K562 (cell line): Measurements from ENCODE around the gene DAPK1. TPM values are rescaled to one million over a fixed set of nuclear protein-coding genes. Genes with fewer than 3 reads are reported as not detected.

Source experiments
- ATAC-seq: fragments of 200-7000 bp; cut with Tn5 transposase; 3 replicates; pipeline ENCODE4 v1.9.1; 2020; ENCODE audit warnings: moderate library complexity
- BruUV-seq: library from RNA; stranded (reverse); fragments of 400-500 nt; replicated peaks from 2 replicates; lab custom pipeline; 2021; lab: Mats Ljungman, UMichigan
- CTCF ChIA-PET: fragments of 300-600 bp; formaldehyde crosslinking; extraction: SDS; loops from one replicate; lab custom pipeline; 2021; ENCODE audit warnings: low intra/inter-chr PET ratio; lab: Yijun Ruan, JAX
- POLR2A ChIA-PET: fragments of 300-600, 350-650 bp; sonication (Branson Sonifier 250); formaldehyde crosslinking; extraction: SDS; loops from one replicate; lab custom pipeline; 2021; ENCODE audit warnings: antibody characterized with exemption, inconsistent platforms; lab: Yijun Ruan, JAX
- DNase-seq, 4 experiments: peaks; one replicate each; pipeline versions ENCODE4 v3.0.0 to v3.0.0-alpha.2; 2011 to 2018; ENCODE audit warnings: low spot score in 3 of 4, mixed read lengths in 3 of 4; ENCODE audit errors: extremely low read depth in 1 of 4
- FAIRE-seq: peaks from 2 replicates; lab custom pipeline; 2011; peaks lifted over from hg19 to GRCh38; lab: Jason Lieb, UNC
- H2AFZ ChIP-seq: 2 replicates; pipeline ENCODE4 v1.6.0; 2011; ENCODE audit warnings: low read depth, low read length, control low read depth, inconsistent platforms
- H3K27ac ChIP-seq: fragments of 200-600 bp; 3 replicates; pipeline ENCODE4 v1.8.0; 2011; ENCODE audit warnings: low read depth, mild to moderate bottlenecking, control low read depth, inconsistent platforms, low read length, moderate library complexity, mixed read lengths; ENCODE audit errors: extremely low read depth
- H3K27me3 ChIP-seq, 2 experiments: fragments of 300-600 bp in 1 of 2; 2 replicates in 1 of 2; 3 replicates in 1 of 2; pipeline versions ENCODE4 v1.6.0 to v1.8.0; 2011; ENCODE audit warnings: inconsistent platforms in 2 of 2, low read length in 2 of 2, mild to moderate bottlenecking in 1 of 2, mixed read lengths in 1 of 2, moderate library complexity in 1 of 2; ENCODE audit not compliant: control insufficient read depth in 2 of 2, insufficient read depth in 2 of 2
- H3K36me3 ChIP-seq: fragments of 300-600 bp; 3 replicates; pipeline ENCODE4 v1.8.0; 2011; ENCODE audit warnings: mild to moderate bottlenecking, low read length, inconsistent platforms; ENCODE audit not compliant: control insufficient read depth, insufficient read depth
- H3K4me1 ChIP-seq, 2 experiments: fragments of 200-600 bp in 1 of 2; replicated peaks in 1 of 2; 2 replicates in 1 of 2; 3 replicates in 1 of 2; pipeline versions ENCODE4 v1.5.1 to v1.8.0; 2011; ENCODE audit warnings: inconsistent platforms in 2 of 2, low read length in 2 of 2, mild to moderate bottlenecking in 1 of 2, mixed read lengths in 1 of 2, moderate library complexity in 1 of 2; ENCODE audit not compliant: control insufficient read depth in 2 of 2, insufficient read depth in 2 of 2
- H3K4me2 ChIP-seq: 2 replicates; pipeline ENCODE4 v1.6.1; 2011; ENCODE audit warnings: low read length, control low read depth, inconsistent platforms, mixed read lengths; ENCODE audit not compliant: insufficient read depth
- H3K4me3 ChIP-seq: fragments of 200-600 bp; sonication (generic), shearing (Covaris generic); 2 replicates; pipeline ENCODE4 v1.5.1; 2016; ENCODE audit warnings: control low read depth, inconsistent platforms
- H3K79me2 ChIP-seq: fragments of 200-600 bp; 3 replicates; pipeline ENCODE4 v1.8.0; 2011; ENCODE audit warnings: low read length, inconsistent platforms; ENCODE audit not compliant: control insufficient read depth, insufficient read depth
- H3K9ac ChIP-seq, 2 experiments: 2 replicates each; pipeline versions ENCODE4 v1.6.0 to v1.6.1; 2011; ENCODE audit warnings: low read depth in 2 of 2, low read length in 2 of 2, control low read depth in 1 of 2, inconsistent platforms in 1 of 2, mild to moderate bottlenecking in 1 of 2, mixed read lengths in 1 of 2; ENCODE audit not compliant: insufficient read depth in 1 of 2
- H3K9me1 ChIP-seq: one replicate; pipeline ENCODE4 v1.6.0; 2011; ENCODE audit warnings: inconsistent platforms, mild to moderate bottlenecking, low read length, moderate library complexity; ENCODE audit not compliant: control insufficient read depth, insufficient read depth
- H3K9me3 ChIP-seq: replicated peaks from 2 replicates; pipeline ENCODE4 v1.5.1; 2011; ENCODE audit warnings: low read depth, low read length, inconsistent platforms; ENCODE audit not compliant: control insufficient read depth, insufficient read depth
- H4K20me1 ChIP-seq: replicated peaks from 2 replicates; pipeline ENCODE4 v1.6.1; 2011; ENCODE audit warnings: low read length, inconsistent platforms, mixed read lengths; ENCODE audit not compliant: control insufficient read depth, insufficient read depth
- ADNP ChIP-seq: fragments of 200-800 bp; sonication (Bioruptor generic); IDR thresholded peaks from 2 replicates; pipeline ENCODE4 v1.6.1; 2016; ENCODE audit warnings: missing genetic modification characterization, missing compliant biosample characterization
- BCOR ChIP-seq: fragments of 450-650 bp; IDR thresholded peaks from 2 replicates; pipeline ENCODE4 v1.6.1; 2016
- CHD4 ChIP-seq: fragments of 200-600 bp; sonication (generic); IDR thresholded peaks from 3 replicates; pipeline ENCODE4 v1.6.1; 2012; ENCODE audit warnings: low read depth, mild to moderate bottlenecking, mixed read lengths, low read length, inconsistent platforms; ENCODE audit not compliant: insufficient read depth, insufficient replicate concordance, poor library complexity, severe bottlenecking
- DACH1 ChIP-seq: fragments of 450-650 bp; IDR thresholded peaks from 2 replicates; pipeline ENCODE4 v1.6.1; 2018; ENCODE audit not compliant: partially characterized antibody
- EP300 ChIP-seq: IDR thresholded peaks from 2 replicates; pipeline ENCODE4 v1.6.1; 2012; ENCODE audit warnings: low read length, improper control_type of control experiment
- FOSL1 ChIP-seq: fragments of 200-800 bp; sonication (Bioruptor generic); conservative IDR thresholded peaks from 2 replicates; pipeline ENCODE4 v1.6.1; 2016; ENCODE audit warnings: missing genetic modification characterization, missing compliant biosample characterization
- HNRNPH1 ChIP-seq: fragments of 200-400 bp; formaldehyde crosslinking; optimal IDR thresholded peaks from 2 replicates; pipeline ENCODE3; 2017; ENCODE audit warnings: low read depth, mild to moderate bottlenecking, low read length, moderate library complexity
- KDM1A ChIP-seq, 2 experiments: fragments of 450-650 bp; IDR thresholded peaks; 2 replicates each; pipeline ENCODE4 v1.6.1; 2016; ENCODE audit warnings: mild to moderate bottlenecking in 2 of 2
- RAD21 ChIP-seq, 2 experiments: fragments of 250-450 bp in 1 of 2; fragments of 450-650 bp in 1 of 2; sonication (Bioruptor Pico) in 1 of 2; formaldehyde crosslinking in 1 of 2; IDR thresholded peaks in 1 of 2; conservative IDR thresholded peaks in 1 of 2; 2 replicates each; pipeline versions ENCODE4 v1.4.0 to v1.8.0; 2020 to 2022; ENCODE audit warnings: mild to moderate bottlenecking in 2 of 2, moderate library complexity in 1 of 2
- RBM25 ChIP-seq: fragments of 200-400 bp; formaldehyde crosslinking; IDR thresholded peaks from 2 replicates; pipeline ENCODE4 v1.6.1; 2018; ENCODE audit warnings: low read length, low read depth, moderate library complexity; ENCODE audit not compliant: severe bottlenecking
- TFAM ChIP-seq: fragments of 250-450 bp; sonication (Bioruptor Pico); conservative IDR thresholded peaks from 2 replicates; pipeline ENCODE4 v1.5.0; 2021; ENCODE audit warnings: mild to moderate bottlenecking, moderate library complexity
- THRA ChIP-seq: fragments of 450-650 bp; IDR thresholded peaks from 2 replicates; pipeline ENCODE4 v1.6.1; 2017; ENCODE audit warnings: mild to moderate bottlenecking, moderate library complexity
- WHSC1 ChIP-seq: IDR thresholded peaks from one replicate; pipeline ENCODE4 v1.6.1; 2012; ENCODE audit warnings: low read length, control low read depth, inconsistent platforms
- XRCC5 ChIP-seq: fragments of 200-400 bp; formaldehyde crosslinking; IDR thresholded peaks from 2 replicates; pipeline ENCODE4 v1.6.1; 2017; ENCODE audit warnings: low read depth, mild to moderate bottlenecking, low read length
- WGBS: fragments of 100-300 bp; shearing (Covaris generic); methylation state at CpG from one replicate; pipeline ENCODE4 v1.1.6; 2016; ENCODE audit warnings: low coverage, mixed read lengths; ENCODE audit not compliant: insufficient coverage; ENCODE audit errors: missing lambda C conversion rate; 5-methylcytosine and 5-hydroxymethylcytosine counted together
- in situ Hi-C: fragments of 300-500 bp; cut with MboI; formaldehyde crosslinking; loops from 4 replicates; pipeline ENCODE4 v1.15.0; 2018; ENCODE audit warnings: inconsistent platforms, mixed read lengths
- intact Hi-C: fragments of 100-400 bp; cut with micrococcal nuclease; formaldehyde crosslinking; loops from 2 replicates; pipeline ENCODE4 v1.14.2; 2022
- polyA plus RNA-seq, 8 experiments: library from polyadenylated mRNA; depleted of rRNA in 4 of 8; stranded (reverse) in 5 of 8; unstranded in 3 of 8; fragments of >200 nt; fragmentation: Nextera tagmentation in 2 of 8; fragmentation: Illumina TruSeq in 1 of 8; extraction: Ambion mirVana in 2 of 8; extraction: Trizol in 1 of 8; gene quantifications; 2 replicates each; pipeline versions ENCODE4 v1.2.1 to v1.2.3, GENCODE V29; 2011 to 2014; ENCODE audit warnings: inconsistent platforms in 1 of 8, missing spikeins in 1 of 8
- total RNA-seq, 7 experiments: library from RNA; depleted of rRNA in 6 of 7; stranded (reverse); fragments of >200 nt in 6 of 7; fragmentation: Illumina TruSeq in 2 of 7; extraction: Trizol in 2 of 7; gene quantifications; 2 replicates each; pipeline versions ENCODE4 v1.2.1 to v1.2.3, GENCODE V29; 2011 to 2021; ENCODE audit warnings: low replicate concordance in 1 of 7
- TF ChIP-seq, protein P1 (sequence below): sonication (generic); formaldehyde crosslinking; IDR thresholded peaks from 2 replicates; pipeline ENCODE4 v1.8.1; 2023; ENCODE audit warnings: mild to moderate bottlenecking, missing genetic modification reagents

Gene DAPK1
- total and polyA plus RNA-seq, 9 of the 15 experiments (the other 6 are each of a cell fraction or from before 2014, with no cell fraction given) = 1.7 to 26.4 (median 15.8) TPM

- TF ChIP-seq CHD4 (no peak), FOSL1 (peak; percentile 75), RAD21 (CRISPR knock-in tag; conservative IDR thresholded peaks at IDR 0.05 in 1 of 2, IDR thresholded peaks at IDR 0.05 in 1 of 2) (0 out of 4 replicates have a peak, but pooled peaks have one; percentile 10 to 32), THRA (no peak)
- TF ChIP-seq, protein P1, sequence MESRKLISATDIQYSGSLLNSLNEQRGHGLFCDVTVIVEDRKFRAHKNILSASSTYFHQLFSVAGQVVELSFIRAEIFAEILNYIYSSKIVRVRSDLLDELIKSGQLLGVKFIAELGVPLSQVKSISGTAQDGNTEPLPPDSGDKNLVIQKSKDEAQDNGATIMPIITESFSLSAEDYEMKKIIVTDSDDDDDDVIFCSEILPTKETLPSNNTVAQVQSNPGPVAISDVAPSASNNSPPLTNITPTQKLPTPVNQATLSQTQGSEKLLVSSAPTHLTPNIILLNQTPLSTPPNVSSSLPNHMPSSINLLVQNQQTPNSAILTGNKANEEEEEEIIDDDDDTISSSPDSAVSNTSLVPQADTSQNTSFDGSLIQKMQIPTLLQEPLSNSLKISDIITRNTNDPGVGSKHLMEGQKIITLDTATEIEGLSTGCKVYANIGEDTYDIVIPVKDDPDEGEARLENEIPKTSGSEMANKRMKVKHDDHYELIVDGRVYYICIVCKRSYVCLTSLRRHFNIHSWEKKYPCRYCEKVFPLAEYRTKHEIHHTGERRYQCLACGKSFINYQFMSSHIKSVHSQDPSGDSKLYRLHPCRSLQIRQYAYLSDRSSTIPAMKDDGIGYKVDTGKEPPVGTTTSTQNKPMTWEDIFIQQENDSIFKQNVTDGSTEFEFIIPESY = peak; percentile 61
- TF ChIP-seq, all 486 proteins: peak for 6
Measured at GRCh38 chr9:87547671-87548081, 50.0 kb downstream of the DAPK1 start (continued).

DNA sequence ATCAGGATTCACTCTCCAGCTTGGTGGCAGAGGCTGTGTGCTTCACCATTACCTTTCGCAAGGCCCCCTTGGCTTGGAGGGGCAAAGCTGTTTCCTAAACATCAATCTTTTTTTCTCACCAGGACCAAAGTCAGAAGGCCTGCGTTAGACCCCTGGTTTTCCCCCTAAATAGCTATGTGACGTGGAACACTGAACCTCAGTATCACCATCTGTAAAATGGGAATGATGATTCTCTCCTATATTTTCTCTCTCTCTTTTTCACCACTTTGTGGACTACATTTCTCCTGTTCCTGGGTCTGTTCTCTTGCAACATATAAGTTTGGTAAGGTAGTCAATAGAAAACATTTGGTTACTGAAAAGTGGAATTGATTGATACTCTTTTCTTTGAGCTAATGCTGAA lies 50.5 kb downstream of the DAPK1 start:
- H3K27ac ChIP-seq = no peak overlapping the region
- in situ Hi-C loops = no loop called here
- peaks cover 6% of the 10 kb centered on the region; the same call in 1 of the 2 replicates for H4K20me1 ChIP-seq
- no peak for ATAC-seq
- DNase-seq = no peak
- peak overlapping the region in 1 of 2 experiments; percentile 45; a peak in 1 of 4 replicates for H3K9ac ChIP-seq
- WGBS = 86% methylated on average over 3 of the region's 3 CpGs
- H3K36me3 ChIP-seq = no peaks in the 10 kb centered on the region
- H3K9me3 ChIP-seq = no peaks in the 10 kb centered on the region
- ChIA-PET POLR2A (interaction anchor here (1.2 to 2.0 kb wide), 2 partner anchors 9 to 32 kb away, joined by 4 to 5 read pairs; no protein-coding TSS in a partner anchor), CTCF (no interaction called here)
- TF ChIP-seq DACH1 (no peak), TFAM (CRISPR knock-in tag) (no peak), KDM1A (IDR thresholded peaks at IDR 0.05) (peak; percentile 46 to 70; a peak in 3 of 4 replicates), ADNP (tag) (peak; percentile 76; the same call in 1 of the 2 replicates), HNRNPH1 (no peak), XRCC5 (no peak), EP300 (no peak), WHSC1 (no peak), RBM25 (peak; percentile 81), BCOR (peak; percentile 72)
- intact Hi-C loops = loop anchor here (5.0 kb wide), 1 partner anchor 211 kb away; no protein-coding TSS in a partner anchor
- H3K4me3 ChIP-seq = no peak overlapping the region
- H3K79me2 ChIP-seq = no peaks in the 10 kb centered on the region
- BruUV-seq = no TSS peak
- no peaks in the 10 kb centered on the region for H3K9me1 ChIP-seq
- no peak overlapping the region for H2AFZ ChIP-seq
- peaks cover 8 to 13% of the 10 kb centered on the region in 2 experiments; a peak in 3 of 5 replicates for H3K4me1 ChIP-seq
- no peak for FAIRE-seq
- H3K27me3 ChIP-seq = no peaks in the 10 kb centered on the region
- no peak overlapping the region for H3K4me2 ChIP-seq
